CMK (cell line): ENCODE measurements around the gene SLC38A10.
A peak's percentile ranks its signal among the peaks of the same experiment; 100 is the strongest.

Experiments used
- DNase-seq: peaks from one replicate; pipeline ENCODE4 v3.0.0-alpha.2; 2010; ENCODE audit warnings: low read depth

The SLC38A10 gene

GRCh38 chr17:81239714-81240555, 55.2 kb downstream of the SLC38A10 start:
- no peak for DNase-seq

- DNase-seq = peak; percentile 92
Measured at GRCh38 chr17:81238815-81239713, 56.0 kb downstream of the SLC38A10 start, which contains the start of the genes NDUFAF8 and TEPSIN. NDUFAF8 (plus strand) TSS chr17:81239318; CDS start chr17:81239364, 46 bp downstream. TEPSIN (minus strand) TSS chr17:81239055; CDS start chr17:81239033, 22 bp downstream.

GRCh38 chr17:81238490-81238814, 56.7 kb downstream of the SLC38A10 start:
- DNase-seq = no peak

- DNase-seq = no peak
Measured at GRCh38 chr17:81237591-81238489, 57.3 kb downstream of the SLC38A10 start.

GRCh38 chr17:81236784-81237183, 58.3 kb downstream of the SLC38A10 start:
- DNase-seq = no peak

GRCh38 chr17:81235822-81236740, 59.0 kb downstream of the SLC38A10 start:
- no peak for DNase-seq

- no peak for DNase-seq
Measured at GRCh38 chr17:81234940-81235821, 59.9 kb downstream of the SLC38A10 start.

GRCh38 chr17:81234506-81234855, 60.6 kb downstream of the SLC38A10 start:
- no peak for DNase-seq

GRCh38 chr17:81233811-81234505, 61.1 kb downstream of the SLC38A10 start:
- no peak for DNase-seq

GRCh38 chr17:81233316-81233715, 61.8 kb downstream of the SLC38A10 start:
- no peak for DNase-seq

GRCh38 chr17:81232616-81233241, 62.4 kb downstream of the SLC38A10 start:
- no peak for DNase-seq

- no peak for DNase-seq
Measured at GRCh38 chr17:81231766-81232581, 63.1 kb downstream of the SLC38A10 start.

- no peak for DNase-seq
Measured at GRCh38 chr17:81231121-81231645, 63.9 kb downstream of the SLC38A10 start.

GRCh38 chr17:81230043-81230820, 64.9 kb downstream of the SLC38A10 start:
- no peak for DNase-seq

- no peak for DNase-seq
Measured at GRCh38 chr17:81229666-81229920, 65.5 kb downstream of the SLC38A10 start.

GRCh38 chr17:81228834-81229665, 66.1 kb downstream of the SLC38A10 start:
- no peak for DNase-seq
